ENCODE data around the gene SLC44A3. TPM values are rescaled to one million over a fixed set of nuclear protein-coding genes. Genes with fewer than 3 reads are reported as not detected.
A peak's percentile ranks its signal among the peaks of the same experiment; 100 is the strongest.

Gene SLC44A3
- total and polyA plus RNA-seq, 2 experiments from 2014 or later = 2.9 to 4.5 TPM

DNA sequence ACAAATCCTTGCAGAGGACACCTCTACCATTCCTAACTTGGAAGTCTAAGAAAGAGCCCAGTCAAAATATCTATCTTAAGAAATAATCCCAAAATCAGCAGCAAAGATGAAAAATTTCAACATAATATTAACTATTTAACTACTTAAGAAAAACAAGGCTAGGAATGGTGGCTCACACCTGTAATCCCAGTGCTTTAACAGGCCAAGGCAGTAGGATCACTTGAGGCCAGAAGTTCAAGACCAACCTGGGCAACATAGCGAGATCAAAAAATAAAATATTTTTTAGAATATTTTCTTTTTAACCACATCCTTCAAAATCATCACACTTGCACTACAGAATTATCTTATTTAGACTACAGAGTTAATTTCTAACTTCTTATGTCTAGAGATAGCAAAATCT is 101.8 kb downstream of the SLC44A3 start:
- H2AFZ ChIP-seq = no peak overlapping the region
- Mint-ChIP-seq H3K27me3 (ENCODE audit: insufficient read depth, low read depth, poor library complexity) (peaks cover 11% of the 10 kb centered on the region), H3K27ac (no peak overlapping the region; the same call in 1 of the 2 replicates), H3K4me3 (no peak overlapping the region), H3K9me3 (peaks cover 4% of the 10 kb centered on the region; the same call in 1 of the 3 replicates), H3K36me3 (ENCODE audit: low read depth) (peaks cover 33% of the 10 kb centered on the region), H3K4me1 (peaks cover 65% of the 10 kb centered on the region)
- peaks cover 60% of the 10 kb centered on the region for H3K4me1 ChIP-seq (ENCODE audit: insufficient read depth)
- no peak for ATAC-seq
- H3K27ac ChIP-seq (ENCODE audit: low read depth) = no peak overlapping the region; the same call in 1 of the 2 replicates
- no peaks in the 10 kb centered on the region for H3F3A ChIP-seq (replicated peaks; ENCODE audit: low read depth)
- TF ChIP-seq POLR2AphosphoS5 (IDR thresholded peaks at IDR 0.05; ENCODE audit: low read depth) = no peak
- TF ChIP-seq JUNB (IDR thresholded peaks at IDR 0.05; ENCODE audit: unreplicated experiment) = no peak
- TF ChIP-seq EZH2 (IDR thresholded peaks at IDR 0.05; ENCODE audit: low read depth, unreplicated experiment) = no peak
- no peak for TF ChIP-seq ZNF331 (CRISPR knock-in tag; IDR thresholded peaks at IDR 0.05; ENCODE audit: low read depth)
- no peak for TF ChIP-seq ZNF114 (CRISPR knock-in tag; IDR thresholded peaks at IDR 0.05)
- no peak for TF ChIP-seq CREB1 (CRISPR knock-in tag; IDR thresholded peaks at IDR 0.05; ENCODE audit: low read depth)
- TF ChIP-seq, protein P1, sequence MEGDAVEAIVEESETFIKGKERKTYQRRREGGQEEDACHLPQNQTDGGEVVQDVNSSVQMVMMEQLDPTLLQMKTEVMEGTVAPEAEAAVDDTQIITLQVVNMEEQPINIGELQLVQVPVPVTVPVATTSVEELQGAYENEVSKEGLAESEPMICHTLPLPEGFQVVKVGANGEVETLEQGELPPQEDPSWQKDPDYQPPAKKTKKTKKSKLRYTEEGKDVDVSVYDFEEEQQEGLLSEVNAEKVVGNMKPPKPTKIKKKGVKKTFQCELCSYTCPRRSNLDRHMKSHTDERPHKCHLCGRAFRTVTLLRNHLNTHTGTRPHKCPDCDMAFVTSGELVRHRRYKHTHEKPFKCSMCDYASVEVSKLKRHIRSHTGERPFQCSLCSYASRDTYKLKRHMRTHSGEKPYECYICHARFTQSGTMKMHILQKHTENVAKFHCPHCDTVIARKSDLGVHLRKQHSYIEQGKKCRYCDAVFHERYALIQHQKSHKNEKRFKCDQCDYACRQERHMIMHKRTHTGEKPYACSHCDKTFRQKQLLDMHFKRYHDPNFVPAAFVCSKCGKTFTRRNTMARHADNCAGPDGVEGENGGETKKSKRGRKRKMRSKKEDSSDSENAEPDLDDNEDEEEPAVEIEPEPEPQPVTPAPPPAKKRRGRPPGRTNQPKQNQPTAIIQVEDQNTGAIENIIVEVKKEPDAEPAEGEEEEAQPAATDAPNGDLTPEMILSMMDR (conservative IDR thresholded peaks at IDR 0.05; ENCODE audit: low read depth in 2 of 2) = no peak
- TF ChIP-seq NANOG (IDR thresholded peaks at IDR 0.05; ENCODE audit: borderline replicate concordance) = no peak
- no peak for TF ChIP-seq EZH2phosphoT487 (IDR thresholded peaks at IDR 0.05; ENCODE audit: unreplicated experiment)
- TF ChIP-seq, protein P2, sequence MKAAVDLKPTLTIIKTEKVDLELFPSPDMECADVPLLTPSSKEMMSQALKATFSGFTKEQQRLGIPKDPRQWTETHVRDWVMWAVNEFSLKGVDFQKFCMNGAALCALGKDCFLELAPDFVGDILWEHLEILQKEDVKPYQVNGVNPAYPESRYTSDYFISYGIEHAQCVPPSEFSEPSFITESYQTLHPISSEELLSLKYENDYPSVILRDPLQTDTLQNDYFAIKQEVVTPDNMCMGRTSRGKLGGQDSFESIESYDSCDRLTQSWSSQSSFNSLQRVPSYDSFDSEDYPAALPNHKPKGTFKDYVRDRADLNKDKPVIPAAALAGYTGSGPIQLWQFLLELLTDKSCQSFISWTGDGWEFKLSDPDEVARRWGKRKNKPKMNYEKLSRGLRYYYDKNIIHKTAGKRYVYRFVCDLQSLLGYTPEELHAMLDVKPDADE (IDR thresholded peaks at IDR 0.05) = no peak
- TF ChIP-seq, protein P3, sequence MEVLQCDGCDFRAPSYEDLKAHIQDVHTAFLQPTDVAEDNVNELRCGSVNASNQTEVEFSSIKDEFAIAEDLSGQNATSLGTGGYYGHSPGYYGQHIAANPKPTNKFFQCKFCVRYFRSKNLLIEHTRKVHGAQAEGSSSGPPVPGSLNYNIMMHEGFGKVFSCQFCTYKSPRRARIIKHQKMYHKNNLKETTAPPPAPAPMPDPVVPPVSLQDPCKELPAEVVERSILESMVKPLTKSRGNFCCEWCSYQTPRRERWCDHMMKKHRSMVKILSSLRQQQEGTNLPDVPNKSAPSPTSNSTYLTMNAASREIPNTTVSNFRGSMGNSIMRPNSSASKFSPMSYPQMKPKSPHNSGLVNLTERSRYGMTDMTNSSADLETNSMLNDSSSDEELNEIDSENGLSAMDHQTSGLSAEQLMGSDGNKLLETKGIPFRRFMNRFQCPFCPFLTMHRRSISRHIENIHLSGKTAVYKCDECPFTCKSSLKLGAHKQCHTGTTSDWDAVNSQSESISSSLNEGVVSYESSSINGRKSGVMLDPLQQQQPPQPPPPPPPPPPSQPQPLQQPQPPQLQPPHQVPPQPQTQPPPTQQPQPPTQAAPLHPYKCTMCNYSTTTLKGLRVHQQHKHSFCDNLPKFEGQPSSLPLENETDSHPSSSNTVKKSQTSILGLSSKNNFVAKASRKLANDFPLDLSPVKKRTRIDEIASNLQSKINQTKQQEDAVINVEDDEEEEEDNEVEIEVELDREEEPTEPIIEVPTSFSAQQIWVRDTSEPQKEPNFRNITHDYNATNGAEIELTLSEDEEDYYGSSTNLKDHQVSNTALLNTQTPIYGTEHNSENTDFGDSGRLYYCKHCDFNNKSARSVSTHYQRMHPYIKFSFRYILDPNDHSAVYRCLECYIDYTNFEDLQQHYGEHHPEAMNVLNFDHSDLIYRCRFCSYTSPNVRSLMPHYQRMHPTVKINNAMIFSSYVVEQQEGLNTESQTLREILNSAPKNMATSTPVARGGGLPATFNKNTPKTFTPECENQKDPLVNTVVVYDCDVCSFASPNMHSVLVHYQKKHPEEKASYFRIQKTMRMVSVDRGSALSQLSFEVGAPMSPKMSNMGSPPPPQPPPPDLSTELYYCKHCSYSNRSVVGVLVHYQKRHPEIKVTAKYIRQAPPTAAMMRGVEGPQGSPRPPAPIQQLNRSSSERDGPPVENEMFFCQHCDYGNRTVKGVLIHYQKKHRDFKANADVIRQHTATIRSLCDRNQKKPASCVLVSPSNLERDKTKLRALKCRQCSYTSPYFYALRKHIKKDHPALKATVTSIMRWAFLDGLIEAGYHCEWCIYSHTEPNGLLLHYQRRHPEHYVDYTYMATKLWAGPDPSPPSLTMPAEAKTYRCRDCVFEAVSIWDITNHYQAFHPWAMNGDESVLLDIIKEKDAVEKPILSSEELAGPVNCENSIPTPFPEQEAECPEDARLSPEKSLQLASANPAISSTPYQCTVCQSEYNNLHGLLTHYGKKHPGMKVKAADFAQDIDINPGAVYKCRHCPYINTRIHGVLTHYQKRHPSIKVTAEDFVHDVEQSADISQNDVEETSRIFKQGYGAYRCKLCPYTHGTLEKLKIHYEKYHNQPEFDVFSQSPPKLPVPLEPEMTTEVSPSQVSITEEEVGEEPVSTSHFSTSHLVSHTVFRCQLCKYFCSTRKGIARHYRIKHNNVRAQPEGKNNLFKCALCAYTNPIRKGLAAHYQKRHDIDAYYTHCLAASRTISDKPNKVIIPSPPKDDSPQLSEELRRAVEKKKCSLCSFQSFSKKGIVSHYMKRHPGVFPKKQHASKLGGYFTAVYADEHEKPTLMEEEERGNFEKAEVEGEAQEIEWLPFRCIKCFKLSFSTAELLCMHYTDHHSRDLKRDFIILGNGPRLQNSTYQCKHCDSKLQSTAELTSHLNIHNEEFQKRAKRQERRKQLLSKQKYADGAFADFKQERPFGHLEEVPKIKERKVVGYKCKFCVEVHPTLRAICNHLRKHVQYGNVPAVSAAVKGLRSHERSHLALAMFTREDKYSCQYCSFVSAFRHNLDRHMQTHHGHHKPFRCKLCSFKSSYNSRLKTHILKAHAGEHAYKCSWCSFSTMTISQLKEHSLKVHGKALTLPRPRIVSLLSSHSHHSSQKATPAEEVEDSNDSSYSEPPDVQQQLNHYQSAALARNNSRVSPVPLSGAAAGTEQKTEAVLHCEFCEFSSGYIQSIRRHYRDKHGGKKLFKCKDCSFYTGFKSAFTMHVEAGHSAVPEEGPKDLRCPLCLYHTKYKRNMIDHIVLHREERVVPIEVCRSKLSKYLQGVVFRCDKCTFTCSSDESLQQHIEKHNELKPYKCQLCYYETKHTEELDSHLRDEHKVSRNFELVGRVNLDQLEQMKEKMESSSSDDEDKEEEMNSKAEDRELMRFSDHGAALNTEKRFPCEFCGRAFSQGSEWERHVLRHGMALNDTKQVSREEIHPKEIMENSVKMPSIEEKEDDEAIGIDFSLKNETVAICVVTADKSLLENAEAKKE (CRISPR knock-in tag; IDR thresholded peaks at IDR 0.05) = no peak
- TF ChIP-seq, protein P4, sequence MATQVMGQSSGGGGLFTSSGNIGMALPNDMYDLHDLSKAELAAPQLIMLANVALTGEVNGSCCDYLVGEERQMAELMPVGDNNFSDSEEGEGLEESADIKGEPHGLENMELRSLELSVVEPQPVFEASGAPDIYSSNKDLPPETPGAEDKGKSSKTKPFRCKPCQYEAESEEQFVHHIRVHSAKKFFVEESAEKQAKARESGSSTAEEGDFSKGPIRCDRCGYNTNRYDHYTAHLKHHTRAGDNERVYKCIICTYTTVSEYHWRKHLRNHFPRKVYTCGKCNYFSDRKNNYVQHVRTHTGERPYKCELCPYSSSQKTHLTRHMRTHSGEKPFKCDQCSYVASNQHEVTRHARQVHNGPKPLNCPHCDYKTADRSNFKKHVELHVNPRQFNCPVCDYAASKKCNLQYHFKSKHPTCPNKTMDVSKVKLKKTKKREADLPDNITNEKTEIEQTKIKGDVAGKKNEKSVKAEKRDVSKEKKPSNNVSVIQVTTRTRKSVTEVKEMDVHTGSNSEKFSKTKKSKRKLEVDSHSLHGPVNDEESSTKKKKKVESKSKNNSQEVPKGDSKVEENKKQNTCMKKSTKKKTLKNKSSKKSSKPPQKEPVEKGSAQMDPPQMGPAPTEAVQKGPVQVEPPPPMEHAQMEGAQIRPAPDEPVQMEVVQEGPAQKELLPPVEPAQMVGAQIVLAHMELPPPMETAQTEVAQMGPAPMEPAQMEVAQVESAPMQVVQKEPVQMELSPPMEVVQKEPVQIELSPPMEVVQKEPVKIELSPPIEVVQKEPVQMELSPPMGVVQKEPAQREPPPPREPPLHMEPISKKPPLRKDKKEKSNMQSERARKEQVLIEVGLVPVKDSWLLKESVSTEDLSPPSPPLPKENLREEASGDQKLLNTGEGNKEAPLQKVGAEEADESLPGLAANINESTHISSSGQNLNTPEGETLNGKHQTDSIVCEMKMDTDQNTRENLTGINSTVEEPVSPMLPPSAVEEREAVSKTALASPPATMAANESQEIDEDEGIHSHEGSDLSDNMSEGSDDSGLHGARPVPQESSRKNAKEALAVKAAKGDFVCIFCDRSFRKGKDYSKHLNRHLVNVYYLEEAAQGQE (IDR thresholded peaks at IDR 0.05; ENCODE audit: unreplicated experiment) = no peak
- H3K4me3 ChIP-seq = no peak overlapping the region
- H3K27me3 ChIP-seq (ENCODE audit: insufficient read depth) = no peaks in the 10 kb centered on the region
- peaks cover 92% of the 10 kb centered on the region for H3K79me2 ChIP-seq (replicated peaks; ENCODE audit: insufficient read depth)
- H3K36me3 ChIP-seq (ENCODE audit: insufficient read depth) = no peaks in the 10 kb centered on the region
- peaks cover 79% of the 10 kb centered on the region for H4K20me1 ChIP-seq (replicated peaks; ENCODE audit: insufficient read depth)
- H3K9me2 ChIP-seq (ENCODE audit: insufficient read depth) = no peaks in the 10 kb centered on the region
- H3K4me2 ChIP-seq = peak overlapping the region; percentile 82; the same call in 1 of the 2 replicates
- no peak for DNase-seq (ENCODE audit: low spot score)

Measured in GM23338 (cell line).